Suprapubic skin (tissue), 3 donors: Measurements from ENCODE around the gene JSRP1.

ENCODE experiments used
- POLR2A ChIP-seq, 2 donors: fragments of 450-650 bp; IDR thresholded peaks; one replicate each; pipeline ENCODE4 v1.6.1; 2017; ENCODE audit warnings: antibody characterized with exemption in 2 of 2, mild to moderate bottlenecking in 2 of 2, moderate library complexity in 2 of 2
- TF ChIP-seq, protein P1 (sequence below), 2 donors: fragments of 200-600 bp in 1 of 2; fragments of 450-650 bp in 1 of 2; sonication (generic) in 1 of 2; IDR thresholded peaks; one replicate each; pipeline ENCODE4 v1.5.1; 2016 to 2019; ENCODE audit warnings: antibody characterized with exemption in 2 of 2, mild to moderate bottlenecking in 1 of 2, moderate library complexity in 1 of 2

DNA sequence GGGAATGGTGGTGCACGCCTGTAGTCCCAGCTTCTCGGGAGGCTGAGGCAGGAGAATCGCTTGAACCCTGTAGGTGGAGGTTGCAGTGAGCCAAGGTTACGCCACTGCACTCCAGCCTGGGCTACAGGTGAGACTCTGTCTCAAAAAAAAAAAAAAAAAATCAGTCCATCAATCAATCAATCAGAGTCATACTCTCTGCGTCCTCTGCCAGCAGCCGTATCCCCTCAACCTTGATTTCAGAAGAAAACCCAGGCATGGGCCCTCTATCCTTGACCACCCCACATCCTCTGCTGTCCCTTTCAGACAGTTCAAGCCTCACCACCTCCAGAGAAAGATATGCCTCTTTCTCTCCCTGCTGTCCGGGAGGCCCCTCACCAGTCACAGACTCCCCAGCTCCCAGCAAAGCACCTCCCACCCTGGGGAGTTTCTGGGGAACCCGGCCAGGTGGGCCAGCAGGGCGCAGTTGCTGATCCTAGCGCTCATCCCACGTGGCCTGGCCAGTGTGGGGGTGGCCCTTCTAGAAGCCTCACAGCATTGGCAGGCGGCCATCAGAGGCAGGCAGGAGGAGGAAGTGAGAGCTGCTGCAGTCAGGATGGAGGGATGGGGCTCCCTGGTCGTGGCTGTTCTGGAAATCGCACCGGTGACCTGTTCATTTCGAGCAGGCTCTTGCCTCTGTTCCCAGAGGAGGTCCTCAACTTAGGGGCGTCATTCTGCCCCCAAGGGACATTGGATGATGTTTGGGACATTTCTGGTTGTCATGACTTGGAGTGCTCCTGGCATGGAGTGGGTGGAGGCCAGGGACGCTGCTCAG is 10.2 kb upstream of the JSRP1 start:
- TF ChIP-seq POLR2A (IDR thresholded peaks at IDR 0.05): peak in 1 of 2 donors; percentile 3
- TF ChIP-seq, protein P1, sequence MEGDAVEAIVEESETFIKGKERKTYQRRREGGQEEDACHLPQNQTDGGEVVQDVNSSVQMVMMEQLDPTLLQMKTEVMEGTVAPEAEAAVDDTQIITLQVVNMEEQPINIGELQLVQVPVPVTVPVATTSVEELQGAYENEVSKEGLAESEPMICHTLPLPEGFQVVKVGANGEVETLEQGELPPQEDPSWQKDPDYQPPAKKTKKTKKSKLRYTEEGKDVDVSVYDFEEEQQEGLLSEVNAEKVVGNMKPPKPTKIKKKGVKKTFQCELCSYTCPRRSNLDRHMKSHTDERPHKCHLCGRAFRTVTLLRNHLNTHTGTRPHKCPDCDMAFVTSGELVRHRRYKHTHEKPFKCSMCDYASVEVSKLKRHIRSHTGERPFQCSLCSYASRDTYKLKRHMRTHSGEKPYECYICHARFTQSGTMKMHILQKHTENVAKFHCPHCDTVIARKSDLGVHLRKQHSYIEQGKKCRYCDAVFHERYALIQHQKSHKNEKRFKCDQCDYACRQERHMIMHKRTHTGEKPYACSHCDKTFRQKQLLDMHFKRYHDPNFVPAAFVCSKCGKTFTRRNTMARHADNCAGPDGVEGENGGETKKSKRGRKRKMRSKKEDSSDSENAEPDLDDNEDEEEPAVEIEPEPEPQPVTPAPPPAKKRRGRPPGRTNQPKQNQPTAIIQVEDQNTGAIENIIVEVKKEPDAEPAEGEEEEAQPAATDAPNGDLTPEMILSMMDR (IDR thresholded peaks at IDR 0.05): no peak
